Right lobe of liver (tissue), 4 donors: Measurements from ENCODE around the gene DCLRE1B.

Source experiments
- CTCF ChIP-seq, 4 donors: fragments of 200-600 bp in 3 of 4; fragments of 450-650 bp in 1 of 4; IDR thresholded peaks; one replicate each; pipeline versions ENCODE4 v1.5.1 to v1.8.0; 2016 to 2022; ENCODE audit warnings: antibody characterized with exemption in 4 of 4, mild to moderate bottlenecking in 2 of 4
- POLR2A ChIP-seq: fragments of 450-650 bp; IDR thresholded peaks from one replicate; pipeline ENCODE4 v1.6.1; 2017; ENCODE audit warnings: antibody characterized with exemption, mild to moderate bottlenecking
- donor health status: DM: no; HTN: no; CAD: no.
- donor health status: DM: no; HTN: no; CAD: no.
- donor health status: DM: no; HTN: yes; CAD: no.

- TF ChIP-seq CTCF (IDR thresholded peaks at IDR 0.05) (no peak), POLR2A (no peak)
Measured at GRCh38 chr1:113893267-113893666, 11.9 kb upstream of the DCLRE1B start.
